GM19455 (cell line): ENCODE data around the gene CFAP58.

Source experiments
- ATAC-seq: cut with Tn5 transposase; IDR thresholded peaks from one replicate; pipeline ENCODE4 v1.9.1; 2021; ENCODE audit not compliant: unreplicated experiment

The CFAP58 gene, protein sequence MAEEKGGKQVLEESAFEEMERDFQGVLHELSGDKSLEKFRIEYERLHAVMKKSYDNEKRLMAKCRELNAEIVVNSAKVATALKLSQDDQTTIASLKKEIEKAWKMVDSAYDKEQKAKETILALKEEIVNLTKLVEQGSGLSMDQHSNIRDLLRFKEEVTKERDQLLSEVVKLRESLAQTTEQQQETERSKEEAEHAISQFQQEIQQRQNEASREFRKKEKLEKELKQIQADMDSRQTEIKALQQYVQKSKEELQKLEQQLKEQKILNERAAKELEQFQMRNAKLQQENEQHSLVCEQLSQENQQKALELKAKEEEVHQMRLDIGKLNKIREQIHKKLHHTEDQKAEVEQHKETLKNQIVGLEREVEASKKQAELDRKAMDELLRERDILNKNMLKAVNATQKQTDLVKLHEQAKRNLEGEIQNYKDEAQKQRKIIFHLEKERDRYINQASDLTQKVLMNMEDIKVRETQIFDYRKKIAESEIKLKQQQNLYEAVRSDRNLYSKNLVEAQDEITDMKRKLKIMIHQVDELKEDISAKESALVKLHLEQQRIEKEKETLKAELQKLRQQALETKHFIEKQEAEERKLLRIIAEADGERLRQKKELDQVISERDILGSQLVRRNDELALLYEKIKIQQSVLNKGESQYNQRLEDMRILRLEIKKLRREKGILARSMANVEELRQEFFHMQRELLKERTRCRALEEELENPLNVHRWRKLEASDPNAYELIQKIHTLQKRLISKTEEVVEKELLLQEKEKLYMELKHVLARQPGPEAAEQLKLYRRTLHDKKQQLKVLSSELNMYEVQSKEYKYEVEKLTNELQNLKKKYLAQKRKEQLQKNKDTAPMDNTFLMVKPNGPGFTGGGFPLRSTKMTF

DNA sequence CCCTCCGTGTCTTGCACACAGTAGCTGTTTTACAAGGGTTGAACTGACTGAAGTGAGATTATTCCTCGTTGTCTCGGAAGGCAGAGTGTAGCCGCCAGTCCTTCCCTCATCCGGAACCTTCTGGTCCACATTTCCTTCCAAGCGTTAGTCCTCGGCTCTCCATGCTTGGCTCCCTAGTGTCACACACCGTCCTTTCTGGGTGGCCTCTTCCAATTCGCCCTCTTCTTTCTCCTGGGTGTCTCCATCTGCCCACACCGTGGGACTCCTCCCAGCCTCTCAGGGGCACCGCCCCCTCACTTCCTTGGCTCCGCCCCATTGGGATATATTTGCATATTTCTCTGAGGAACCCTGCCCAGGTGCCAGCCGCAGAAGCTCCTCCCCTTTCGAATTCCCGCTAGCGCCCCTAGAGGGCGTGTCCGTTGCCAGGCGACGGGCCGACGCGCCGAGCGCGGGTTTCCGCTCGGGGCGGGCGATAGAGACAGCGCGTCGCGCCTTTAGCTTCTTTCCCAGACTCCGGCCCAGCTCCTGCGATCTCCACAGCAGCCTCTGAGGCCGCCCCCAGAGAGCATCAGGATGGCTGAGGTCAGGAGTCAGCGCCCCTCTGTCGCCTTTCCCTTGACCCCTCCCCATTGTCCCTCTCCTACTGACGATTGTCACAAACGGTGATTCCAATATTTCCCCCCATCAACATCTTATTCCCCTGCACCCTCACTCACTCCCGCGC lies at the start of gene CFAP58:
Gene CFAP58, plus strand, starts transcription at position 509 of the 724 bp plus-strand sequence. Its CDS starts 65 bp downstream, at position 574.
- peak; percentile 69 for ATAC-seq

DNA sequence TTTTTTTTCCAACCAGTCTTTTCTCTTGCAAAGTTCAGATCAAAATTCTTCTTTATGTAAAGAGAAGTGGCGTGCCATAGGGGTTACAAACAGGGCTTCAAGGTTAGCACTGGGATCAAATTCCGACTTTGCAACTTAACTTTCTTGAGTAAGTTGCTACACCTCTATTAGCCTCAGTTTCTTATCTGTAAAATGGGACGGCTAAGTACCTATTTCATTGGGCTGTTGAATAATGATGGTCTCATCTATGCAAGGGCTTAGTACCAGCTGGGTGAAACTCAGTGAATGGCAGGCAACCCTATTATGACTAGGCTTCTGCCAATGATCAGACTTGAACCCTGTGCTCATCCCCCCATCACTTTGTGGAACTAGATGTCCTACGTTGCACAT lies 49.3 kb upstream of the CFAP58 start:
- no peak for ATAC-seq

DNA sequence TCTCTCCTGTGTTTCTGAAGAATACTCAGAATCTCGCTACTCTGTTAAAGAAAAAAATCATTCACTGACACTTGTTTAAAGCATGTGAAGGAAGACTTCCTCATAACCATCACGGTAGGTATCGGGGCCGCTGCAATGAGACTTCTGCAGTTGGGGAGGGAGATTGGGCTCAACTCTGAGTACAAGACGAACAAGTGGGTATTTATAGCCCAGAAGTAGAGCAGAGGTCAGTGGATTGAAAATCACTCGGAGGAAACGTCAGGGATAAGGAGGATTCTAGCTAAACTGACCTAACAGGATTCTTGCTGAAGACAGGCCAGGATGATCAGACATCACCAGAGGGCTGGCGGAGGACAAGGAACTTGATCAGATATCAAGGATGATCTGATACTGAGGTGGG lies 48.7 kb upstream of the CFAP58 start:
- no peak for ATAC-seq

DNA sequence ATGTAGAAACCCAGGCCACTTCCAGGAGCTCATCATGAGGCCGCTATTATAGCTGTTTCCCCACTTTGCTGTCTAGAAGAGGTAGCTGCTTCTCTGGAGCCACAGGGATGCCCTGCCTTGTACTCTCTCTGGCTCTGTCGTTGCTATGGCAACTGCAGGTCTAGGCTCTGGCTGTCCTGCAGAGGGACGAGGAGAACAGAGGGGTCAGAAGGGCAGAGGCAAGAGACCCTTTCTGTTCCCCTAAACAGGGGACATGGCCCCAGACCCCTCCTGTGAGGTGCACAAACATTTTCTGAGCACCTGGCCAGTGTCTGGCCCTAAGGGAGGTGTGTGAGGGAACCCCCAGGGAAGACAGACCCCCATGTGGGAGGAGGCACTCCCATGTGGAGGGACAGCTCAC lies 46.7 kb upstream of the CFAP58 start:
- ATAC-seq: no peak

DNA sequence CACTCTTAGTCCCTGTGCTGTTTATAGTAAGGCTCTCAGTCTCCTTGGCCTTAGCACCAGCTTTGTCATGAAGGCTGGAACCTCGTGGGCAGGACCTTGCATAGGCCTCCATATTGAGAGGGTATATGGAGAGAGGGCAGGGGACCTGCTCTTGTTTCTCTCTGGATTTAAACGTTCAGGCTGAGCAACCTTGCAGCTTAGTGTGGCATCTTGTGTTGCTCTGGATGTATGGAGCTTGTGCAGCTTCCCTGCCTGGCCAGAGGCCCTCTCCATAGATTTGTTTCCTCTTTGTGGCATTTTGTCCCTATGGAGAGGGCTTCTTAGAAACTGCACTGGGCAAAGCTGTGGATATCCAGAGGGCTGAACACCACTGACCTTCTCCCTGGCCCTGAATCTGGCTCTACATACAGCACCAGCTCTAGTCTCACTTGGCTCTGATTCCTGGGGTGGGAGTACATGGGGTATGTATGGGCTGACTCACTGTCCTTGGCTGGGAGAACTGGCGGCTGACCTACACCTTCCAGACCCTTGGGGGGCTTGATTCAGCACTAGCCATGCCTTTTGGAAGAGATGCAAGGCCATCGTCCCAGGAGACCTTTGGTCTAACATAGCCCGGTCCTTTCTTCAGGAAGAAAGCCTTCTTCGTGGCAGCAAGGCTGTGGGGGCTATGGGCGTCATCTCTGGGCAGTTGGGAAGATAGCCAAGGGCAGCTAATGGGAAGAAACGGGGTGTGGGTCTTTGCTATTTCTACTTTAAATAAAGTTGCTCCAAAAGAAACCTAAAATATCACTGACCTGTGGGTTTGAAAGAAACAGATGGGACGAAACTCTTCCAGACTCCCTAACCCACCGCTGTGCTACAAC lies 45.8 kb upstream of the CFAP58 start:
- ATAC-seq: no peak

DNA sequence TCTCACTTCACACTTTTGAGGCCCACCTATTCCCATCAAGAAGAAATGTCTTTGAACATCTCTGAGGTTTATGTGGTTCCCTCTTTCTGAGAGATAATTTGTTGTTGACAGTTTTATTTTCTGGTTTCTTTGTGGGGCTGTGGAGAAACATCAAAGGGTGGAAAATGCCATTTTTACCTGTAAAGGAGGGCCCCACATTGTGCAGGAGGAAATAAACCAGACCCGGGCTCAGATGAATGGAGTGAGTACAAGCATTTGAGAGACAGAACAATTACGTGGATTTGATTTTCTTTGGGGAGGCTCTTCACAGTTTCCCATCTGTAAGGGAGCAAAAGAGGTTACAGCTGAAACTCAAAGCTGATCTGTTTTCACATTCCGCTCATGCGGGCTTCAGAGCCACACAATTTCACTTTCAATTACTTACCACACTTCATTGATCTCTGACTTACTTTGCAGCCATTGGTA lies 45.2 kb upstream of the CFAP58 start:
- ATAC-seq: peak; percentile 63

DNA sequence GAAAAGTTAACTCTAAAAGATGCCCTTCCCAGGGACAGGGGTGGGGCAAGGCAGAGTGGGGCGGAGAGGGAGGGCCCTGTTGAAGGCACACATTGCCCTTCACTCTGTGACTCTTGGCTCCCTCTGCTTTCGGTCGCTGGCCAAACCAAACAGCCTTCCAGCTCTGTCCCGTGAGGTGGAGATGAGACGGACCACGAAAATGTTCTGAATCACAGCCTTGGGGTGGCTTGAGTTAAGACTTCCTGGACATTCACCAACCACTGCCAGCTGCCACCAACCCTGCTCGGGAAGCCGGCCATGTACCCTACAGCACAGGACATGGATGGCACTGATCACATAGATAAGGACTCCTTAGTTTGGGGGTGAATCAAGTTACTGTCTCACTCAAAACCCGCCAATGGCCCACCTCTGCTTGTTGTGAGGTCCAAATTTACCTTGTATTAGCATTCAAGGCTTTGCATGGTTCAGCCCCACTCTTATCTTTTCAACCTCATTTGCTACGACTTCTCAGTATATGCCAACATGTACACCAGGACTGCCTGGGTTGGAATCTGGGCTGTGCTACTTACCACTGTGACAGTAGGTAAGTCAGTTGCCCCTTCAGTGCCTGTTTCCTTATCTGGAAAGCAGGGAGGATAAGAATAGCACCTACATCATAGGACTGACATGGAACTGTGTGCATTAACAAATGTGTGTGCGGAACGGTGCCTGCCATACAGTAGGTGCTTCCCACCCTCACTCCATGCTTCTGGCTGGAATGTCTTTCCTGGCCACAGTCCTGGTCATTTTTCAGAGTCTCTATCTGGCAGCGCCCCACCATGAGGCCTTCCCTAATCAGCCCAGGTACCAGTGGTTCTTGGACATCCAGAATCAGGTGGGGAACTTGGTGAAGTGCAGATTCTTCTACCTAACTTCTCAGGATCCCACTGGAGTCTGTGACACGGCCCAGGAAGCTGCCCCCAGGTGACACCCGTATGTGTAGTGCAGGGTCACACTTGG lies 43.4 kb upstream of the CFAP58 start:
- ATAC-seq: no peak

DNA sequence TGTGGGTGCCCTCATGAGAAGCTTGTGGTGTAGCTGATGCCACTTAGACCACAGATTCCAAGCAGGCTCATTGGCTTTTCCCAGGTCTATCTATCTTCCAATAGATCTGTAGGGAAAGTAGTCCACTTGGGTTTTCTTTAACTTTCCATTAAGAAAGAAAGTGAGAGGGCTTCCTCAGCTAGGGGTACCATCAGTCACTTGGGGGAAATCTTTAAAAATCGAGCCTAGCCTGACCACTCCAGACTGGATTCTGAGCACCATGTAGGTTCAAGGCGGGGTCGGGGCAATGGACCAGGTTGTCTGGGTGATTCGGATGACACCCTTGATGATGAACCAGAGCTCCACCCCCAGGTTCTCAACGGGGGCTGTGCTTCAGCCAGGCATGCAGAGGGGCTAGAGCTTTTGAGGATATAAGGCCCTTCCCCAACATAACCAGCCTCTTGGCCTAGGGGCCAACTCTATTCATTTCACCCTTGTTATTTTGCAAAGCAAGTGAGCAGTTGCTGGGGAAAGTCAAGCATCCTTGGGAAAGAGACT lies 42.4 kb upstream of the CFAP58 start:
- no peak for ATAC-seq

DNA sequence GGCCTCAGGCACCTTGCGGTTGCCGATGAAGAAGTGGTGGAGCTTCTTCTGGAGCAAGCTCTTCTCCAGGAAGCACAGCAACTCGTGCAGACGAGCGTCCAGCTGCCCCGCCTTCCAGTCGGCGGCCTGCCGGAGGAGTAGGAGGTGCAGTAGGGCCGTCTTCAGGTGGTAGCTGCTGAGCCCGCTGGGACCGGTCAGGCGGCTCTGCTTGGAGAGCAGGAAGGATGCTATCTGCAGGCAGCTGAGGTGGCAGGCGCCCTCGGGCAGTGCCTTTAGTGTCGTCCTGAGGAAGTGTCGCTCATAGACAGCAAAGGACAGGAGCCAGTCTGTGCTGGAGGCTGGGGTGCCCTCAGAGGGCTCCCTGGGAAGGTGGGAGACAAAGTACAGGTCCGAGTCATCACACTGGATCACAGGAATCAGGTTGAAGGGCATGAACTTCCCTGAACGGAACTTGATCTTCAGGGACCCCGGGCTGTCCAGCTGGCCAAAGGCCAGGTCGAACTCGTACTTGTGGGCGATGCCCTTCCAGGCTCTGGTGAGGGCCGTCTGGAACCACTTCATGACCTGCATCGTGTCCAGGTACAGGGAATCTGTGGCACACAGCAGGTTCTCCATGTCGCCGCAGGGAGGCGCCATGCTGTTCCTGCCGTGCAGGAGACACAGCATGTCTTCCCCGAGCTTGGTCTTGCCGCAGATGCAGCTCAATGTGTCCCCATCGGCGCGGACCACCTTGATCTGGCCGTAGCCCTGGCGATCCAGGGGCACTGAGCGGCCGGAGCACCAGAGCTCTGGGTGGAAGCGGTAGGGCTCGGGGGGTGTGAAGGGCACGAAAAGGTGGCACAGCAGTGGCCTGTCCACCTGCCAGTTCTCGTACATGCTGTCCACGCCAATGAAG lies 38.8 kb upstream of the CFAP58 start:
- no peak for ATAC-seq

DNA sequence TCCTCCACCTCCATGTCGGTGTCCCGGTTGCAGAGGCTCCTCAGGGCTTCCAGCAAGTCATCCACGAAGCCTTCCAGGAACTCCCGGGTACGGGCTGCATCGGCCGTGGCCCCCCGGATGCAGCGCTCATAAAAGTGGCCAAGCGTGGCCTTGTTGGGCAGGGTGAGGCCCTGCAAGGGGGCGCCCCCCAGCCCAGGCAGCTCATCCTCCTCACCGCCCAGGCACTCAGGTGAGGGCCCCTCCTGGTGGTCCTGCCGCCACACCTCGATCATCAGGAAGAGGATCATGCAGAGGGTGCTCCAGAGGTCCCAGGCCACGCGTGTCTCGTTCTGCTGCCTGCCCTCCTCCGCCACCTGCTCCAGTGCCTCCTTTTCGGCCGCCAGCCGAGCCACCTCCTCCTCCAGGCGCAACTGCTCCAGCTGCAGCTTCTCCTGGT lies 38.1 kb upstream of the CFAP58 start:
- no peak for ATAC-seq

DNA sequence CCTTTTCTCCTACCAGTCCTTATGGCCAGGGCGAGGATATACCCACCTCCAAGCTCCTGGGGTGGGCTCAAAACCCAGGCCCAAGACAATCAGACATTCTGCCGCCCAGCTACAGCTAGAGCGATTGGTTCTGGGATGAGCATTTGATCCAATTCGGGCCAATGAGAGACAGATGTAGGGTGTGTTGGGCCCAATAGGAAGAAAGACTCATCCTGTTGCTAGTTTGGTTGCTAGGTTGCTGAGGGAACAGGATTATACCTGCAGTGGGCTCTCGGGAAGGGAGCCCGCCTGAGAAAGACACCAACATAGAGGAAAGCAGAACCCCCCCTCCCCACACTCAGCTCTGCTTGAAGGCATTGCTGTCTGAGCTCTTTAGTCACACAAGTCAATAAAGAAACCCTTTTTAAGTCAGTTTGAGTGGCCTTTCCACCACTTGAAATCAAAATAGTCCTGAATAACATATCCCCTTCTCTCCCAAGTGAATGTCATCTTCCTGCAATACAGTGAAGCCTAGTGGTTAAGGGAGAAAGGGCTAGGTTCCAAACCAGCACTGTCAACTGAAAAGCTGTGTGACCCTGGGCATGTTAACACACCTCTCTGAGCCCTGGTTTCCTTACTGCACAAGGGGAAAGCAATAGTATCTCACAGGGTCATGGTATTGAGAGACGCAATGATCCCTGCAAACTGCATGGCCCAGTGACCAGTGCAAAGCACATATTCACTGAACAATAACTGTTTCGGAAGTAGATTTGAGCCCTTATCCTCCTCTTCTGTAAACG lies 37.1 kb upstream of the CFAP58 start:
- ATAC-seq: no peak

DNA sequence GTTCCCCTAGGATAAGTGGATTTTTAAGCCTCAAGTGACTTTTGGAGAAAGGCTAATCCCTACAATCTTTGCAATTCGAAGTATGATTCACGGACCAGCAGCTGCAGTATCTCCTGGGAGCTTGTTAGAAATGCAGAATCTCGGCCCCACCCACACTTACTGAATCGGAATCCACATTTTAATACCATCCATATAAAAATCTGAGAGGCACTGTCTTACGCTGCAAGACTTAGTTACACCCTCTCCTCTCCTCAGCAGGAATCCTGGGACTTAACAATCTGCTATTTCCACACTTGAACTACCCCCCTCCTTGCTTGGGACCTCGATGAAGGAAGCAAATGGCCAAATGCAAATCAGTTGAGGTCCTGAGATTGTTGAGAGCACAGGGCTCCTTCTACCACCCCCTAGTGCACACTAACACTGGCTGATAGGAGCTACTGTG lies 36.3 kb upstream of the CFAP58 start:
- no peak for ATAC-seq

DNA sequence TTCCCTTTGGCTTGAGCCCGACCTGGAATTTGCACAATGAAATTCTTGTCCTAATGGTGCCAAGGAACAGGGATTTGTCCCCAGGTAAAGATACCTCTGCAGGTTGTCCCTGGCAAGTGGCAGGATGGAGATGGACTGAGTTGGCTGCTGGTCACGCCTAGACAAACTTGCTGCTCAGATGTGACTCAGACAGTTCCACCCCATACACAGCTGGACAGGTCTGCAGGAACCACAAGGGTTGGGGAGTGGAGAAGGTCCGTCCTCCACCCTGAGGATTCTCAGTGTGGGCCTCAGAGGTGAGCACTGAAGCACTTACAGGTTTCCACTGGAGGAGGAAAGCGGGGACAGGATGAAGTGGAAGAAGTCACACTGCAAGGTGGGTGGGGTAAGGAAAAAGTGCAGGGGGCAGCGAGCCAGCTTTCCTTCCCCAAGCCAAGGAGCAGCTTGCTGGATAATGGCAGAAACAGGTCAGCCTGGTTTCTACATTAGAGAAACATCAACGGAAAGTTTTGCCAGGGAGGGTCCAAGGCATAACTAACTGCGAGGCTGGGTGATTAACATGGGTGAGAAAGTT lies 35.8 kb upstream of the CFAP58 start:
- ATAC-seq: no peak

DNA sequence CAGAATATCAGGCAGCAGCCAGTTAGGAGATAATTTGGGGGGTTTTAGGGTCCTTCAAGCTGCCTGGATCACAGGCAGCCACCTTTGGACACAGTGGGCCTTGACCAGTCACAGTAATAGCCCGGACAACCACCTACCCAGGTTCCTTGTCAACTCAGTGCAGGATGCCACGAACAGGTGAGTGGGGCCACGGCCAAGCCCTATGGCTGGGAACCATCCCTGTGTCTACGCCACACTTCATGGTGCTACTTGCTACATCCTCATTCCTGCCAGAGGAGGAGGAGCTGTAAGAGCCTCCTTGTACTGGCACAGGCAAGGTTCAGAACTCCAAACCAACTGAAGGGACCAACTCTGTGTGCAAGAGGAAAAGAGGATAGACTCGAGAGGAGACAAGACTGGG lies 35.3 kb upstream of the CFAP58 start:
- no peak for ATAC-seq

DNA sequence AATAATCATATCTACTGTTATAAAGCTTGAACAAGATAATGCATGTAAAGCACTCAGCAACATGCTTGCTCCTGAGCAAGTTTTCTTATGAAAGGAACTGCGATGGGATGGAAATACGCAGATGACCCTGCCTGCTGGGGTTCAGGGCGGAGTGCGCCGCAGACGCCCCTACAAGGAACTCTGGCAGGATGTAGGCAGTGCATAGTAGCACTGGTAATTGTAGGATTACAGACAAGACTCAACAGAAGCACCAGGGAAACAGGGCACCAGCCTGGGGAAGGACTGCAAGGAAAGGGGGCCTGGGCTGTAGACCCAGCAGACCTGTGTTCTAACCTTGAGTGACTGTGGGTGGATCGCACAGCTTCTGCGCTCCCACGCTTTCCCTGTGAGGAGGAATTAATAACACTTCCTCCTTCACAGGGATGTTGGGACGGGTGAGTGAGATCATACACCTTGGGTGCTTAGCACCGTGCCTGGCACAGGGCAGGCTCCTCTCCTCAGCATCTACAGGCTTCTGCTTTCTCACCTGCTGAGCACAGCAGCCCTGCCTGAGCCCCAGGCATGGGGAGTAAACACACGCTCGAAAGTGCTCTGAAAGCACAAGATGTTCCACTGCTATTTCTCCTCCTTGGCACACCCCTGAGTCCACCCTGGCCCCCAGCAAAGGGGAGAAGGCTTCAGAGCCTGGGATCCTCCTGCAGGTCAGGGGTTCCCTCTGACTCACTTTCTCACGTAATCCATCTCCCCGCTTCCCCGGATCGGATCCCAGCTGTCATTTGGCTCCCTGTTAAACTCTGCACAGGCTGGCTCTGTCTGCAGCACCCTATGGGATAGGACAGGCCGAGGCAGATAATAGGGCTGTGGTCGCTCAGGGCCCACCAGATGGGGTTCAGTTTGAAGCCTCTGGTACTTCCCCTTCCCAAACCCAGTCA lies 34.6 kb upstream of the CFAP58 start:
- ATAC-seq: no peak

DNA sequence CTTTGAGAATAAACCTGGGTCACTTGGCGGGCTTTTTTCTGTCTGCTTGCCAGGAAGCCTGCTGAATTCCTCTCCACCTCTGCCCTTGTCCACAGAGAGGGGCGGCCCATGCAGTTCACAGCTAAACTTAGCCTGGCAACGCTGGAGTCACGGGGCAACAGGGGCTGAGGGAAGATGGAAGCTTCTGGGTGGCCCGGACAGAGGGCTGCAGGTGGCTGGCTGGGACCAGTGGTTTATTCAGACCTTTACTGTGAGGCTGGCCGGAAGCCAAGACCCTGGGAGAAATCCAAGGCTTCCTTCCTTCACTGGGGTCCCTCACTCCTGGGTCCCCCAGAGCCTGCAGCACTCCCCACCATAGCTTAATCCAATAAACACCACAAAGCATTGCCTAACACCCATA lies 32.4 kb upstream of the CFAP58 start:
- ATAC-seq: no peak
